NT2/D1 (cell line): ENCODE data around the gene PBX1.

ENCODE experiments used
- DNase-seq: peaks from one replicate; pipeline ENCODE4 v3.0.0-alpha.2; 2011; ENCODE audit warnings: low read depth, low spot score
- H3K27me3 ChIP-seq: 2 replicates; pipeline ENCODE4 v1.6.0; 2011; ENCODE audit warnings: mild to moderate bottlenecking; ENCODE audit not compliant: insufficient read length, insufficient read depth
- H3K36me3 ChIP-seq: 2 replicates; pipeline ENCODE4 v1.6.1; 2011; ENCODE audit warnings: mild to moderate bottlenecking, low read length, mixed read lengths; ENCODE audit not compliant: insufficient read depth, insufficient read length
- H3K4me1 ChIP-seq: 2 replicates; pipeline ENCODE4 v1.5.1; 2011; ENCODE audit not compliant: insufficient read depth, insufficient read length
- H3K4me3 ChIP-seq: 2 replicates; pipeline ENCODE4 v1.5.1; 2011; ENCODE audit warnings: low read depth; ENCODE audit not compliant: insufficient read length
- H3K9ac ChIP-seq: 2 replicates; pipeline ENCODE4 v1.6.0; 2011; ENCODE audit warnings: low read depth; ENCODE audit not compliant: insufficient read length
- H3K9me3 ChIP-seq: 2 replicates; pipeline ENCODE4 v1.5.1; 2011; ENCODE audit warnings: mild to moderate bottlenecking, low read length; ENCODE audit not compliant: insufficient read depth
- SUZ12 ChIP-seq: IDR thresholded peaks from 2 replicates; pipeline ENCODE4 v1.6.1; 2011; ENCODE audit not compliant: insufficient read length, insufficient read depth; ENCODE audit errors: extremely low read depth
- YY1 ChIP-seq: IDR thresholded peaks from 2 replicates; pipeline ENCODE4 v1.6.1; 2011; ENCODE audit not compliant: insufficient read length, insufficient read depth
- ZNF274 ChIP-seq: IDR thresholded peaks from 2 replicates; pipeline ENCODE4 v1.6.1; 2011; ENCODE audit warnings: mild to moderate bottlenecking, low read depth, low read length

PBX1 gene

GRCh38 chr1:164786980-164787833 lies 228.2 kb downstream of the PBX1 start:
- Histone ChIP-seq H3K27me3 (no peaks in the 10 kb centered on the region), H3K9ac (peak overlapping the region; percentile 52), H3K4me1 (peaks cover 4% of the 10 kb centered on the region), H3K36me3 (no peaks in the 10 kb centered on the region), H3K4me3 (no peak overlapping the region), H3K9me3 (no peaks in the 10 kb centered on the region)
- no peak for TF ChIP-seq SUZ12
- no peak for TF ChIP-seq ZNF274
- TF ChIP-seq YY1 = no peak
- DNase-seq = peak; percentile 91

DNA sequence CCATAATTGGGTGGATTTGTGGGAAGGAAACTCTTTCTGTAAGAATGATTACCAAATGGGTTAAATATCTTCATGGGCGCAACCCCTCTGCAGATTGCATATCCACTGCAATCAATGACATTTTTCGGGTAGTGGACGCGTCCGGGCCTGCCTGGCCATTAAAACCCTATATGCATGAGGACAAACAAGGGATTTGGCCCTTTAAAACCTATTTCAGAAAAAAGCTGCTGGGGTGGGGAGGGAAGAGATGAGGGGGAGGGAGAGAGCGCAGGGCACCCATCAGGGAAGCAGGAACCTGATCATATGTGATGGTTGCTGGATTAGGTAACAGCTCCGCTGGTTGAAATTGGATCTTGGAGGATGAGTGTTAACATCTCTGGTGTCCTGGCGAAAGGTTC lies 228.8 kb downstream of the PBX1 start:
- Histone ChIP-seq H3K4me3 (no peak overlapping the region), H3K4me1 (peaks cover 4% of the 10 kb centered on the region), H3K36me3 (peaks cover 6% of the 10 kb centered on the region), H3K9me3 (no peaks in the 10 kb centered on the region), H3K9ac (no peak overlapping the region), H3K27me3 (no peaks in the 10 kb centered on the region)
- TF ChIP-seq SUZ12 (no peak), ZNF274 (no peak), YY1 (no peak)
- DNase-seq = no peak

DNA sequence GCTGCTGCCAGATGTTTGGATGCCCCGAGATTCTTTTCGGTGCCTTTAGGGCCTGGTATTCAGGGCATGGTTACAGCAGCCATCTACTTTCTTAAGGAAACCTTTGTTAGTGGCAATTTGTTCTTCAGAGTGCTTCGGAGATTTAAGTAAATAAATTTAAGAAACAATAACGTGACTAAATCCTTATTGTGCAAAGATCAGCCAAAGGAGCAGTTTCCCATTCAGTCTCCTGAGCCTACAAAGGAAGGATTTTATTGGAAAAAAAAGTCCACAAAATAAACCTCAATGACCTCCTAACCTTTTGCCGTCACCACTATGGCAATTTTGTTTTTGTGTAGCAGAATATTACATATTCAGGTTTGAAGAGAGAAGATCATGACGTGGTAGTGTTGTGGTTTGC lies 231.1 kb downstream of the PBX1 start:
- DNase-seq = no peak
- Histone ChIP-seq H3K9me3 (no peaks in the 10 kb centered on the region), H3K9ac (no peak overlapping the region), H3K4me3 (no peak overlapping the region), H3K4me1 (peaks cover 4% of the 10 kb centered on the region), H3K36me3 (peaks cover 12% of the 10 kb centered on the region), H3K27me3 (no peaks in the 10 kb centered on the region)
- no peak for TF ChIP-seq ZNF274
- TF ChIP-seq SUZ12 = no peak
- TF ChIP-seq YY1 = no peak

GRCh38 chr1:164792410-164793004 lies 233.5 kb downstream of the PBX1 start:
- no peaks in the 10 kb centered on the region for H3K9me3 ChIP-seq
- H3K4me1 ChIP-seq = no peaks in the 10 kb centered on the region
- no peak for DNase-seq
- H3K36me3 ChIP-seq = peaks cover 16% of the 10 kb centered on the region
- no peak overlapping the region for H3K9ac ChIP-seq
- no peak for TF ChIP-seq ZNF274
- no peak for TF ChIP-seq YY1
- TF ChIP-seq SUZ12 = no peak
- no peaks in the 10 kb centered on the region for H3K27me3 ChIP-seq
- H3K4me3 ChIP-seq = no peak overlapping the region

DNA sequence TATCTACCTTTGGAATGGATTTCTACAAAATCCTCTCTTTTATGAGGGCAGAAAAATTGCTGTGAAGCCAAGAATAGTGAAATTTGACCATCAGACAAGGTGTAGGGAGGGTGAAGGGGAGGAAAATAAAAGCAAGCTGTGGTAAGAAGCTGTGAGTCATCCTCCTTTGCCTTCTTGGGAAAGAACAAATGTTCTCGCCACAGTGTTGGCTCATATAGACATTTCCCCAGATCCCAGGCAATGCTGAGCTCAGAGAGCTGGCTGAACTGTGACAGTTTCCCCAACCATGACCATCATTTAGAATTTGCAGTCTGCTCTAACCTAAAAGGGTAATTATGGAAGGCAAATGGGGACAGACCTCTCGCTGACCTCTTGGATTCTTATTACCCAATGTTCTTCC lies 235.4 kb downstream of the PBX1 start:
- no peak for DNase-seq
- H3K9ac ChIP-seq = no peak overlapping the region
- H3K4me3 ChIP-seq = no peak overlapping the region
- H3K36me3 ChIP-seq = peaks cover 16% of the 10 kb centered on the region
- H3K4me1 ChIP-seq = no peaks in the 10 kb centered on the region
- TF ChIP-seq SUZ12 (no peak), ZNF274 (no peak), YY1 (no peak)
- no peaks in the 10 kb centered on the region for H3K27me3 ChIP-seq
- no peaks in the 10 kb centered on the region for H3K9me3 ChIP-seq

DNA sequence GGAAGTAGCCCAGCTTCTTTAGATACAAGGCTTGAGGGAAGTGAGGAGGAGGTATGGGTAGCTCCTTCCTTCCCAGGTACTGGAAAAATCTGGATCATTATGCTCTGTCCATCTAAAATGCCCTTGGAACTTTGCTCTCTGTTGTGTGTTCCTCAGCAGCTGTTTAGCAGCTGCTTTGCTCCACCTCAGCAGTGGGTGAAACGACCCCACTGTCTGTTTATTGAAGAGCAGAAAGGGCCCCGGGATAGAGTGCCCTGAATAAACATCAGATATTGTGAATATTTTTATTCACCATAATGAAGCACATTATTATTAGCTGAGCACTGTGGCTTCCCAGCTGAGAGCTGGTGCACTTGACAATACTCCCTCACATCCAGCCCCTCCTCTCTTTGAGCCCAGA lies 237.9 kb downstream of the PBX1 start:
- no peaks in the 10 kb centered on the region for H3K27me3 ChIP-seq

GRCh38 chr1:164801246-164801731 lies 242.3 kb downstream of the PBX1 start:
- Histone ChIP-seq H3K9ac (no peak overlapping the region), H3K36me3 (peaks cover 25% of the 10 kb centered on the region), H3K4me3 (no peak overlapping the region), H3K27me3 (no peaks in the 10 kb centered on the region), H3K4me1 (no peaks in the 10 kb centered on the region), H3K9me3 (no peaks in the 10 kb centered on the region)
- no peak for DNase-seq
- TF ChIP-seq SUZ12 (no peak), YY1 (no peak), ZNF274 (no peak)

More for the DNA sequence above, 237.9 kb downstream of the PBX1 start:
- H3K9ac ChIP-seq = no peak overlapping the region
- H3K4me1 ChIP-seq = no peaks in the 10 kb centered on the region
- no peaks in the 10 kb centered on the region for H3K9me3 ChIP-seq
- no peak for TF ChIP-seq SUZ12
- no peak for DNase-seq
- peaks cover 37% of the 10 kb centered on the region for H3K36me3 ChIP-seq
- no peak overlapping the region for H3K4me3 ChIP-seq
